Measurements from ENCODE around the gene EBNA1BP2. TPM values are rescaled to one million over a fixed set of nuclear protein-coding genes. Genes with fewer than 3 reads are reported as not detected.
"Not testable (repeated sequence)": the region's sequence is repeated elsewhere in the genome, so short reads cannot be mapped to it uniquely, and the experiment has no call there.

Gene EBNA1BP2
- total RNA-seq, 1 experiment from 2014 or later: 169 TPM

- POLR2A ChIA-PET (ENCODE audit: low non-redundant PET): no interaction called here
- TF ChIP-seq, protein P1, sequence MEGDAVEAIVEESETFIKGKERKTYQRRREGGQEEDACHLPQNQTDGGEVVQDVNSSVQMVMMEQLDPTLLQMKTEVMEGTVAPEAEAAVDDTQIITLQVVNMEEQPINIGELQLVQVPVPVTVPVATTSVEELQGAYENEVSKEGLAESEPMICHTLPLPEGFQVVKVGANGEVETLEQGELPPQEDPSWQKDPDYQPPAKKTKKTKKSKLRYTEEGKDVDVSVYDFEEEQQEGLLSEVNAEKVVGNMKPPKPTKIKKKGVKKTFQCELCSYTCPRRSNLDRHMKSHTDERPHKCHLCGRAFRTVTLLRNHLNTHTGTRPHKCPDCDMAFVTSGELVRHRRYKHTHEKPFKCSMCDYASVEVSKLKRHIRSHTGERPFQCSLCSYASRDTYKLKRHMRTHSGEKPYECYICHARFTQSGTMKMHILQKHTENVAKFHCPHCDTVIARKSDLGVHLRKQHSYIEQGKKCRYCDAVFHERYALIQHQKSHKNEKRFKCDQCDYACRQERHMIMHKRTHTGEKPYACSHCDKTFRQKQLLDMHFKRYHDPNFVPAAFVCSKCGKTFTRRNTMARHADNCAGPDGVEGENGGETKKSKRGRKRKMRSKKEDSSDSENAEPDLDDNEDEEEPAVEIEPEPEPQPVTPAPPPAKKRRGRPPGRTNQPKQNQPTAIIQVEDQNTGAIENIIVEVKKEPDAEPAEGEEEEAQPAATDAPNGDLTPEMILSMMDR (conservative IDR thresholded peaks at IDR 0.05; ENCODE audit: low read depth, low read length): no peak
- no peak for TF ChIP-seq EZH2 (IDR thresholded peaks at IDR 0.05; ENCODE audit: borderline replicate concordance, low read depth, low read length, poor library complexity, severe bottlenecking)
- Histone ChIP-seq H3K27ac (ENCODE audit: low read depth, low read length, poor library complexity, severe bottlenecking) (no peak overlapping the region), H3K36me3 (ENCODE audit: insufficient read depth, low read length, poor library complexity, severe bottlenecking) (no peaks in the 10 kb centered on the region), H3K4me3 (ENCODE audit: low read depth, low read length, poor library complexity, severe bottlenecking) (no peak overlapping the region), H3K4me1 (ENCODE audit: insufficient read depth, low read length, poor library complexity, severe bottlenecking) (no peaks in the 10 kb centered on the region), H3K27me3 (replicated peaks; ENCODE audit: insufficient read depth, low read depth, low read length, poor library complexity) (no peaks in the 10 kb centered on the region), H3K9me3 (ENCODE audit: low read depth, low read length, poor library complexity, severe bottlenecking) (peaks cover 12% of the 10 kb centered on the region)
- intact Hi-C loops (cut with micrococcal nuclease; ENCODE audit: unreplicated experiment): no loop called here
- BruUV-seq (replicated peaks): no TSS peak
- DNase-seq (ENCODE audit: low spot score): no peak
- CTCF ChIA-PET: no interaction called here
These were observed 32.1 kb downstream of the EBNA1BP2 start for GRCh38 chr1:43140010-43140409.

DNA sequence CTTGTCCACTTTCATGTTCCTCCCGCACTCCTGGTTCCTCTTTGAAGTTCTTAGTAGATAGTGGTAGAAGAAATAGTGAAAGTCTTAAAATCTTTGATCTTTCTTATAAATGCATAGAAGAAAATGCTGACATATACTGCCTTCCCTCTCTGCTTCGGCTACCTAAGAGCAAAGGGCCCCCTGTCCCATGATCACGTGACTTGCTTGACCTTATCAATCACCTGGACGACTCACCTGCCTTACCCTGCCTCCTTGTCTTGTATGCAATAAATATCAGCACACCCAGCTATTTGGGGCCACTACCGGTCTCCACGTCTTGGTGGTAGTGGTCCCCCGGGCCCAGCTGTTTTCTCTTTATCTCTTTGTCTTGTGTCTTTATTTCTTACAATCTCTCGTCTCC lies 32.8 kb downstream of the EBNA1BP2 start:
- H3K27me3 ChIP-seq (replicated peaks; ENCODE audit: insufficient read depth, low read depth, low read length, poor library complexity); intact Hi-C loops (cut with micrococcal nuclease; ENCODE audit: unreplicated experiment); H3K27ac ChIP-seq (ENCODE audit: low read depth, low read length, poor library complexity, severe bottlenecking); H3K4me1 ChIP-seq (ENCODE audit: insufficient read depth, low read length, poor library complexity, severe bottlenecking); H3K4me3 ChIP-seq (ENCODE audit: low read depth, low read length, poor library complexity, severe bottlenecking); CTCF ChIA-PET; POLR2A ChIA-PET (ENCODE audit: low non-redundant PET); DNase-seq (ENCODE audit: low spot score); BruUV-seq (replicated peaks); H3K36me3 ChIP-seq (ENCODE audit: insufficient read depth, low read length, poor library complexity, severe bottlenecking): not testable (repeated sequence)
- peaks cover 19% of the 10 kb centered on the region for H3K9me3 ChIP-seq (ENCODE audit: low read depth, low read length, poor library complexity, severe bottlenecking)

DNA sequence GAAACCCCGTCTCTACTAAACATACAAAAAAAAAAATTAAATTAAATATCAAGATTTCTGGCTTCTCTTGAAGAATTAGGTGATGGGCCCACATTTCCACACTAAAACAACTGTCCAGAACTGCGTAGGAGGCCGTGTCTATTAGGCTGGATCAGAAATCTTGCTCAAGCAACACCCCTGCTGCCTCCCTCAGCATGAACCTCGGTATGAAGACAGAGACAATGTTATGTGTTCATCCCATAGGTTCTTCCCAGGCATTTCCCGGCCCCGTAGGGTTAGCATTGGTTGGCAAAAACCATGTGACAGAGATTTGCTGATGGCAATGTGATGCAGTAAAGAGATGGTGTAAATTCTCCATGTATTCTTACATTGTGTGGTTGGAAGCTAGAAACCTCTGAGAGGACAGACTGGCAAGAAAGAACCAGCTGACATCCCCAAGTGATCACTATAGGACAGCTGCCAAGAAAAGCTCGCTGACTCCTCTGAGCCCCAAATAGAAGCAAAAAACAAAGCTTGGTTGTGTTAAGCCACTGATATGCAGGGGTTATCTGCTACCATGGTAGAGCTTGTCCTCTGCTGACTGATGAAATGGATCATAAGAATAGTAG lies 34.5 kb downstream of the EBNA1BP2 start:
- intact Hi-C loops (cut with micrococcal nuclease; ENCODE audit: unreplicated experiment): no loop called here
- Histone ChIP-seq H3K4me3 (ENCODE audit: low read depth, low read length, poor library complexity, severe bottlenecking) (no peak overlapping the region), H3K36me3 (ENCODE audit: insufficient read depth, low read length, poor library complexity, severe bottlenecking) (no peaks in the 10 kb centered on the region), H3K4me1 (ENCODE audit: insufficient read depth, low read length, poor library complexity, severe bottlenecking) (no peaks in the 10 kb centered on the region), H3K9me3 (ENCODE audit: low read depth, low read length, poor library complexity, severe bottlenecking) (peaks cover 21% of the 10 kb centered on the region), H3K27me3 (replicated peaks; ENCODE audit: insufficient read depth, low read depth, low read length, poor library complexity) (no peaks in the 10 kb centered on the region), H3K27ac (ENCODE audit: low read depth, low read length, poor library complexity, severe bottlenecking) (no peak overlapping the region)
- ChIA-PET CTCF (no interaction called here), POLR2A (ENCODE audit: low non-redundant PET) (no interaction called here)
- no peak for DNase-seq (ENCODE audit: low spot score)
- TF ChIP-seq, protein P1 (conservative IDR thresholded peaks at IDR 0.05; ENCODE audit: low read depth, low read length): no peak
- TF ChIP-seq EZH2 (IDR thresholded peaks at IDR 0.05; ENCODE audit: borderline replicate concordance, low read depth, low read length, poor library complexity, severe bottlenecking): no peak
- BruUV-seq (replicated peaks): no TSS peak

Measured in A673 (cell line).